Endothelial cell of umbilical vein (primary cell): ENCODE data around the gene ARHGAP27.
"Not testable (repeated sequence)": the region's sequence is repeated elsewhere in the genome, so short reads cannot be mapped to it uniquely, and the experiment has no call there.

ENCODE experiments used
- FOS ChIP-seq: IDR thresholded peaks from 2 replicates; pipeline ENCODE4 v1.6.1; 2011; ENCODE audit warnings: mild to moderate bottlenecking, low read length, moderate library complexity, borderline replicate concordance; ENCODE audit not compliant: insufficient read depth
- MYC ChIP-seq: IDR thresholded peaks from one replicate; pipeline ENCODE4 v1.6.1; 2011; ENCODE audit warnings: mild to moderate bottlenecking, low read depth, low read length
- POLR2A ChIP-seq: IDR thresholded peaks from 2 replicates; pipeline ENCODE4 v1.6.1; 2012; ENCODE audit warnings: low read depth, mild to moderate bottlenecking, control low read depth, low read length
- POLR2AphosphoS5 ChIP-seq: IDR thresholded peaks from 2 replicates; pipeline ENCODE4 v1.6.1; 2012; ENCODE audit warnings: low read depth, mild to moderate bottlenecking, control low read depth, low read length, moderate library complexity; ENCODE audit not compliant: insufficient read depth
- TF ChIP-seq, protein P1 (sequence below), 2 donors: IDR thresholded peaks; 1 replicate in 1 of 2; 2 replicates in 1 of 2; pipeline ENCODE4 v1.5.1; 2011; ENCODE audit warnings: low read length in 2 of 2, mild to moderate bottlenecking in 2 of 2, moderate library complexity in 2 of 2, control low read depth in 1 of 2, inconsistent platforms in 1 of 2, low read depth in 1 of 2; ENCODE audit not compliant: insufficient read depth in 1 of 2; ENCODE audit errors: extremely low read depth in 1 of 2
- TF ChIP-seq, protein P2 (sequence below): IDR thresholded peaks from 2 replicates; pipeline ENCODE4 v1.6.1; 2011; ENCODE audit not compliant: insufficient read depth, insufficient read length

DNA sequence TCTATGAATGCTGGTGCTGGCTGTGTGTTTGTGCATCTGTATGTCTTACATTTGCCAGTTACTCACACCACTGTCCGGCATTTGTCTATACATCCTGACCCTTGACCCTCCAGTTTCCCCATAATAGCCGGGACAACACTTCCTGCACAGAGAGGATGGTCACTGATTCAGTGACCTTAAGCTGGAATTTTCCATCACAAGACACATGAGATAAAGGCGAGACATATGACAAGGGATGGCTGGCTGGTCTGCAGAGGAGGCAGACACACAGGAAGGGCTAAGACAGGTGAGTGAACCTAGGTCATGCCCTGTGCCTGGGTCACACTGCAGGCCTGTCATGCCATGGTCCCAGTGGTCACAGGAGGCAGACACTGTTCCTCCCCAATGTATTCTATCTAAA lies 39.6 kb upstream of the ARHGAP27 start:
- TF ChIP-seq FOS, MYC, POLR2AphosphoS5, POLR2A: not testable (repeated sequence)
- TF ChIP-seq, protein P1, sequence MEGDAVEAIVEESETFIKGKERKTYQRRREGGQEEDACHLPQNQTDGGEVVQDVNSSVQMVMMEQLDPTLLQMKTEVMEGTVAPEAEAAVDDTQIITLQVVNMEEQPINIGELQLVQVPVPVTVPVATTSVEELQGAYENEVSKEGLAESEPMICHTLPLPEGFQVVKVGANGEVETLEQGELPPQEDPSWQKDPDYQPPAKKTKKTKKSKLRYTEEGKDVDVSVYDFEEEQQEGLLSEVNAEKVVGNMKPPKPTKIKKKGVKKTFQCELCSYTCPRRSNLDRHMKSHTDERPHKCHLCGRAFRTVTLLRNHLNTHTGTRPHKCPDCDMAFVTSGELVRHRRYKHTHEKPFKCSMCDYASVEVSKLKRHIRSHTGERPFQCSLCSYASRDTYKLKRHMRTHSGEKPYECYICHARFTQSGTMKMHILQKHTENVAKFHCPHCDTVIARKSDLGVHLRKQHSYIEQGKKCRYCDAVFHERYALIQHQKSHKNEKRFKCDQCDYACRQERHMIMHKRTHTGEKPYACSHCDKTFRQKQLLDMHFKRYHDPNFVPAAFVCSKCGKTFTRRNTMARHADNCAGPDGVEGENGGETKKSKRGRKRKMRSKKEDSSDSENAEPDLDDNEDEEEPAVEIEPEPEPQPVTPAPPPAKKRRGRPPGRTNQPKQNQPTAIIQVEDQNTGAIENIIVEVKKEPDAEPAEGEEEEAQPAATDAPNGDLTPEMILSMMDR (IDR thresholded peaks at IDR 0.05; ENCODE audit: extremely low read depth in 1 of 2, insufficient read depth in 1 of 2, low read depth in 1 of 2, low read length in 2 of 2), result not testable (repeated sequence)
- TF ChIP-seq, protein P2, sequence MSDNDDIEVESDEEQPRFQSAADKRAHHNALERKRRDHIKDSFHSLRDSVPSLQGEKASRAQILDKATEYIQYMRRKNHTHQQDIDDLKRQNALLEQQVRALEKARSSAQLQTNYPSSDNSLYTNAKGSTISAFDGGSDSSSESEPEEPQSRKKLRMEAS, result not testable (repeated sequence)
